ENCODE measurements around the gene PRKAA1. TPM values are rescaled to one million over a fixed set of nuclear protein-coding genes. Genes with fewer than 3 reads are reported as not detected.
"Not testable (repeated sequence)": the region's sequence is repeated elsewhere in the genome, so short reads cannot be mapped to it uniquely, and the experiment has no call there.

Gene PRKAA1
- total and polyA plus RNA-seq, 12 donors, result 19.5 to 100 (median 59.1) TPM

DNA sequence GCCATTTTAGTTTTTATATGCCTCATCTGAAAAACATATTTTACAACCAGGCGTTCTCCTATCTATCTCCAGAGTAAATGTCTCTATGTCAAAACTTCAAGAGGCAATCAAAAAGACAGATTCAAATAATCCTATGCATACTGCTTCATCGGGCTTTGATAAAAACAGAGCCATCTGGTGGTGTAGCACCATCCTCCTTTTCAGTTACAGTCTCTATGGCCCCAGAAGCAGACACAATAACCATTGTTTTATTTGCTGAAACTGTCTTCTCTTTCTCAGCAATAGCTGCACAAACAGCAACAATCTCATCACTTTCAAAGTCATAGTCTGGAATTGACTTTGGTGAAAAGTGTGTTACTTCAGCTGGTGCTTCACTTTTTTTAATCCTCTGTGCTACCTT lies 82.2 kb downstream of the PRKAA1 start:
- no peak overlapping the region for H3K27ac ChIP-seq
- 34 to 45% (median 40%) methylated on average over 2 of the region's 2 CpGs for WGBS, 4 donors
- intact Hi-C loops (cut with DNase I), result no loop called here
- no peaks in the 10 kb centered on the region for H3K9me3 ChIP-seq (replicated peaks in 1 of 3)
- H3K4me1 ChIP-seq (replicated peaks in 1 of 2), result peaks cover 6% of the 10 kb centered on the region in 2 donors
- no peak overlapping the region for H3K4me3 ChIP-seq
- TF ChIP-seq, protein P1, sequence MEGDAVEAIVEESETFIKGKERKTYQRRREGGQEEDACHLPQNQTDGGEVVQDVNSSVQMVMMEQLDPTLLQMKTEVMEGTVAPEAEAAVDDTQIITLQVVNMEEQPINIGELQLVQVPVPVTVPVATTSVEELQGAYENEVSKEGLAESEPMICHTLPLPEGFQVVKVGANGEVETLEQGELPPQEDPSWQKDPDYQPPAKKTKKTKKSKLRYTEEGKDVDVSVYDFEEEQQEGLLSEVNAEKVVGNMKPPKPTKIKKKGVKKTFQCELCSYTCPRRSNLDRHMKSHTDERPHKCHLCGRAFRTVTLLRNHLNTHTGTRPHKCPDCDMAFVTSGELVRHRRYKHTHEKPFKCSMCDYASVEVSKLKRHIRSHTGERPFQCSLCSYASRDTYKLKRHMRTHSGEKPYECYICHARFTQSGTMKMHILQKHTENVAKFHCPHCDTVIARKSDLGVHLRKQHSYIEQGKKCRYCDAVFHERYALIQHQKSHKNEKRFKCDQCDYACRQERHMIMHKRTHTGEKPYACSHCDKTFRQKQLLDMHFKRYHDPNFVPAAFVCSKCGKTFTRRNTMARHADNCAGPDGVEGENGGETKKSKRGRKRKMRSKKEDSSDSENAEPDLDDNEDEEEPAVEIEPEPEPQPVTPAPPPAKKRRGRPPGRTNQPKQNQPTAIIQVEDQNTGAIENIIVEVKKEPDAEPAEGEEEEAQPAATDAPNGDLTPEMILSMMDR (IDR thresholded peaks at IDR 0.05), result no peak
- TF ChIP-seq POLR2A (IDR thresholded peaks at IDR 0.05), result no peak
- no peaks in the 10 kb centered on the region for H3K27me3 ChIP-seq
- no peaks in the 10 kb centered on the region for H3K36me3 ChIP-seq (replicated peaks in 1 of 2)
- no peak for DNase-seq

DNA sequence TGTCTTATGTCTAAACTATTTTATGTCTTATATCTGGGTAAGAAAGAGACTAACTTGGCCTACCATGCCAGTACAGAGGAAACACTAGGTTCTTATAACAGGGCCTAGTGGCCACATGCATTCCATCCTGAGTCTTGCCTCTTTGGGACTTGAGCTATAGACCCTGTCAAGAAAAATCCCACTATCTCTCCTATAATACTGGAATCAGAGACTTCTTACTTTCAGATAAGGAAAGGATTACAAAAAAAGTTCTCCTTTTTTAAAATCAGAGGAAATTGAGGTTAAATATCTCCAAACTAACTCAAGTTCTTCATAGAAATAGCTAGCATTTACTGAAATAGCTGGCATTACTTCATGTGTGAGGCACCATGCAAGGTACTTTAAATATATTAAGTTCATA lies 84.2 kb downstream of the PRKAA1 start:
- no peaks in the 10 kb centered on the region for H3K9me3 ChIP-seq (replicated peaks in 1 of 3)
- intact Hi-C loops (cut with DNase I), result no loop called here
- H3K27ac ChIP-seq, result no peak overlapping the region
- no peak for TF ChIP-seq POLR2A (IDR thresholded peaks at IDR 0.05)
- TF ChIP-seq, protein P1 (IDR thresholded peaks at IDR 0.05), result no peak
- H3K4me3 ChIP-seq, result no peak overlapping the region
- H3K27me3 ChIP-seq, result no peaks in the 10 kb centered on the region
- H3K36me3 ChIP-seq (replicated peaks in 1 of 2), result no peaks in the 10 kb centered on the region
- no peak for DNase-seq
- H3K4me1 ChIP-seq (replicated peaks in 1 of 2), result peaks cover 6% of the 10 kb centered on the region in 2 donors

GRCh38 chr5:40710575-40710974 lies 87.6 kb downstream of the PRKAA1 start:
- H3K9me3 ChIP-seq (replicated peaks in 1 of 3); H3K4me3 ChIP-seq; H3K36me3 ChIP-seq (replicated peaks in 1 of 2); intact Hi-C loops (cut with DNase I); H3K27me3 ChIP-seq; DNase-seq; H3K4me1 ChIP-seq (replicated peaks in 1 of 2); H3K27ac ChIP-seq: not testable (repeated sequence)

Small RNA genes within 50 kb of the gene (small RNA-seq; reads per million reads assigned to genes)
- gene RF00191, result 0 reads per million in 2 donors
- gene SNORD72, result 175 to 177 reads per million in 2 donors

Other genes with a start within 250 kb of the PRKAA1 start
- gene PTGER4, start 118.5 kb downstream of the PRKAA1 start, total RNA-seq, result 10 to 100 TPM in 8 of 9 donors, 1 to 10 TPM in 1; 1.3 to 89.6 (median 24.6) TPM
- 1 to 10 TPM; 3.4 to 5.2 (median 5.0) TPM for gene PTGER4, start 118.5 kb downstream of the PRKAA1 start, polyA plus RNA-seq
- 10 to 100 TPM in 7 of 9 donors, 1 to 10 TPM in 2; 5.9 to 33.5 (median 15.3) TPM for gene TTC33, start 42.4 kb downstream of the PRKAA1 start, total RNA-seq
- gene TTC33, start 42.4 kb downstream of the PRKAA1 start, polyA plus RNA-seq, result 10 to 100 TPM in 1 of 3 donors, 1 to 10 TPM in 2; 5.8 to 19.6 (median 7.6) TPM
- 1,000 to 10,000 TPM in 3 of 9 donors, 100 to 1,000 TPM in 6; 171 to 1,483 (median 885) TPM for gene RPL37, start 36.8 kb upstream of the PRKAA1 start, total RNA-seq
- gene RPL37, start 36.8 kb upstream of the PRKAA1 start, polyA plus RNA-seq, result 1,000 to 10,000 TPM; 1,448 to 3,068 (median 1,451) TPM
- gene CARD6, start 43.0 kb upstream of the PRKAA1 start, total RNA-seq, result 10 to 100 TPM; 15.0 to 33.1 (median 28.3) TPM
- 10 to 100 TPM in 1 of 3 donors, 1 to 10 TPM in 2; 6.5 to 18.9 (median 9.9) TPM for gene CARD6, start 43.0 kb upstream of the PRKAA1 start, polyA plus RNA-seq
- 1,000 to 10,000 TPM in 7 of 9 donors, 100 to 1,000 TPM in 2; 447 to 4,123 (median 1,362) TPM for gene C7, start 111.1 kb upstream of the PRKAA1 start, total RNA-seq
- 1,000 to 10,000 TPM in 1 of 3 donors, 100 to 1,000 TPM in 2; 442 to 1,201 (median 740) TPM for gene C7, start 111.1 kb upstream of the PRKAA1 start, polyA plus RNA-seq